GM23338 (cell line): ENCODE data around the gene PTOV1. TPM values are rescaled to one million over a fixed set of nuclear protein-coding genes. Genes with fewer than 3 reads are reported as not detected.

Source experiments
- ATAC-seq: fragments of 200-7000 bp; cut with Tn5 transposase; 3 replicates; pipeline ENCODE4 v1.9.1; 2020
- DNase-seq: peaks from one replicate; pipeline ENCODE4 v3.0.0-alpha.2; 2015; ENCODE audit warnings: low spot score
- H2AFZ ChIP-seq: fragments of 200-600 bp; sonication (generic); 2 replicates; pipeline ENCODE4 v1.8.0; 2016; ENCODE audit warnings: antibody characterized with exemption, mild to moderate bottlenecking, moderate library complexity
- H3F3A ChIP-seq: fragments of 200-600 bp; sonication (generic); replicated peaks from 2 replicates; pipeline ENCODE4 v1.8.0; 2017; ENCODE audit warnings: antibody characterized with exemption, mixed run types, low read depth
- H3K27ac ChIP-seq: fragments of 200-600 bp; sonication (generic); 2 replicates; pipeline ENCODE4 v1.6.1; 2016; ENCODE audit warnings: low read depth
- H3K27me3 ChIP-seq: fragments of 200-600 bp; sonication (generic); 2 replicates; pipeline ENCODE4 v1.8.0; 2016; ENCODE audit warnings: mild to moderate bottlenecking, mixed run types, moderate library complexity; ENCODE audit not compliant: insufficient read depth
- H3K36me3 ChIP-seq: fragments of 200-600 bp; sonication (generic); 2 replicates; pipeline ENCODE4 v1.8.0; 2016; ENCODE audit warnings: mild to moderate bottlenecking; ENCODE audit not compliant: insufficient read depth
- H3K4me1 ChIP-seq: fragments of 200-600 bp; sonication (generic); 2 replicates; pipeline ENCODE4 v1.8.0; 2016; ENCODE audit warnings: mild to moderate bottlenecking, moderate library complexity; ENCODE audit not compliant: insufficient read depth
- H3K4me2 ChIP-seq: fragments of 200-600 bp; sonication (generic); 2 replicates; pipeline ENCODE4 v1.7.1; 2017; ENCODE audit warnings: mixed run types
- H3K4me3 ChIP-seq: fragments of 200-600 bp; sonication (generic); 2 replicates; pipeline ENCODE4 v1.6.1; 2016; ENCODE audit warnings: mixed run types
- H3K79me2 ChIP-seq: fragments of 200-600 bp; sonication (generic); replicated peaks from 2 replicates; pipeline ENCODE4 v1.8.0; 2017; ENCODE audit warnings: mild to moderate bottlenecking; ENCODE audit not compliant: insufficient read depth
- H3K9me2 ChIP-seq: fragments of 200-600 bp; sonication (generic); 2 replicates; pipeline ENCODE4 v1.8.0; 2017; ENCODE audit not compliant: insufficient read depth
- H4K20me1 ChIP-seq: fragments of 200-600 bp; sonication (generic); replicated peaks from 2 replicates; pipeline ENCODE4 v1.8.0; 2017; ENCODE audit warnings: mild to moderate bottlenecking; ENCODE audit not compliant: insufficient read depth
- H3K27ac Mint-ChIP-seq: 2 replicates; pipeline ENCODE4 v1.8.0; 2020; ENCODE audit warnings: inconsistent platforms, mild to moderate bottlenecking, moderate library complexity, mixed read lengths
- H3K27me3 Mint-ChIP-seq: 3 replicates; pipeline ENCODE4 v1.8.0; 2022; ENCODE audit warnings: low read depth, mild to moderate bottlenecking, moderate library complexity, mixed read lengths, inconsistent platforms; ENCODE audit not compliant: insufficient read depth, poor library complexity
- H3K36me3 Mint-ChIP-seq: 3 replicates; pipeline ENCODE4 v1.8.0; 2021; ENCODE audit warnings: low read depth, mild to moderate bottlenecking, inconsistent platforms, moderate library complexity, mixed read lengths
- H3K4me1 Mint-ChIP-seq: 3 replicates; pipeline ENCODE4 v1.8.0; 2020; ENCODE audit warnings: mild to moderate bottlenecking, inconsistent platforms, mixed read lengths
- H3K4me3 Mint-ChIP-seq: 3 replicates; pipeline ENCODE4 v1.8.0; 2021; ENCODE audit warnings: moderate library complexity, mild to moderate bottlenecking, inconsistent platforms, mixed read lengths
- H3K9me3 Mint-ChIP-seq: 3 replicates; pipeline ENCODE4 v1.8.0; 2020; ENCODE audit warnings: moderate library complexity, mild to moderate bottlenecking, inconsistent platforms, mixed read lengths
- CTCF ChIP-seq, 2 experiments: fragments of 200-600 bp in 1 of 2; sonication (generic) in 1 of 2; conservative IDR thresholded peaks; 2 replicates each; pipeline versions ENCODE4 v1.5.1 to v1.6.1; 2016 to 2017; ENCODE audit warnings: antibody characterized with exemption in 2 of 2, low read depth in 2 of 2, mild to moderate bottlenecking in 2 of 2, moderate library complexity in 1 of 2
- ETS1 ChIP-seq: IDR thresholded peaks from 2 replicates; pipeline ENCODE4 v1.6.1; 2016; ENCODE audit warnings: antibody characterized with exemption
- EZH2 ChIP-seq: fragments of 200-600 bp; sonication (generic); IDR thresholded peaks from one replicate; pipeline ENCODE4 v1.8.0; 2017; ENCODE audit warnings: antibody characterized with exemption, mild to moderate bottlenecking, low read depth; ENCODE audit not compliant: unreplicated experiment
- EZH2phosphoT487 ChIP-seq: fragments of 200-600 bp; sonication (generic); IDR thresholded peaks from one replicate; pipeline ENCODE4 v1.8.1; 2018; ENCODE audit warnings: antibody characterized with exemption; ENCODE audit not compliant: unreplicated experiment
- JUNB ChIP-seq: IDR thresholded peaks from one replicate; pipeline ENCODE4 v1.6.1; 2016; ENCODE audit warnings: antibody characterized with exemption; ENCODE audit not compliant: unreplicated experiment
- NANOG ChIP-seq: IDR thresholded peaks from 2 replicates; pipeline ENCODE4 v1.6.1; 2016; ENCODE audit warnings: antibody characterized with exemption, borderline replicate concordance
- POLR2AphosphoS5 ChIP-seq: IDR thresholded peaks from 2 replicates; pipeline ENCODE4 v1.6.1; 2016; ENCODE audit warnings: antibody characterized with exemption, low read depth
- REST ChIP-seq: IDR thresholded peaks from one replicate; pipeline ENCODE4 v1.6.1; 2018; ENCODE audit warnings: antibody characterized with exemption; ENCODE audit not compliant: unreplicated experiment
- STAT1 ChIP-seq: IDR thresholded peaks from one replicate; pipeline ENCODE4 v1.6.1; 2016; ENCODE audit warnings: antibody characterized with exemption; ENCODE audit not compliant: unreplicated experiment
- ZNF331 ChIP-seq: fragments of 250-450 bp; sonication (Bioruptor Pico); IDR thresholded peaks from 2 replicates; pipeline ENCODE4 v1.5.0; 2020; ENCODE audit warnings: low read depth, mild to moderate bottlenecking, moderate library complexity
- polyA plus RNA-seq: library from polyadenylated mRNA; unstranded; fragments of >200 nt; fragmentation: Nextera tagmentation; extraction: Ambion mirVana; gene quantifications from 2 replicates; pipeline ENCODE4 v1.2.1, GENCODE V29; 2016
- total RNA-seq: library from RNA; depleted of rRNA; stranded (reverse); fragments of >200 nt; shearing (Covaris generic); gene quantifications from 2 replicates; pipeline ENCODE4 v1.2.3, GENCODE V29; 2014

The PTOV1 gene
- total and polyA plus RNA-seq, 2 experiments from 2014 or later: 188 to 209 TPM

GRCh38 chr19:49855676-49856573, 5.0 kb downstream of the PTOV1 start:
- no peak for ATAC-seq
- DNase-seq: no peak
- TF ChIP-seq POLR2AphosphoS5 (no peak; the same call in 1 of the 2 replicates), EZH2phosphoT487 (no peak), EZH2 (no peak), NANOG (no peak)
- H3K27ac Mint-ChIP-seq: no peak overlapping the region
- H3K4me1 ChIP-seq: peaks cover 16% of the 10 kb centered on the region
- H3K9me2 ChIP-seq: no peaks in the 10 kb centered on the region
- H3K4me3 Mint-ChIP-seq: no peak overlapping the region; the same call in 2 of the 3 replicates
- H3K27me3 ChIP-seq: no peaks in the 10 kb centered on the region
- H3F3A ChIP-seq: peaks cover 61% of the 10 kb centered on the region
- no peak overlapping the region for H3K4me2 ChIP-seq
- H3K36me3 Mint-ChIP-seq: peaks cover 69% of the 10 kb centered on the region
- H3K27ac ChIP-seq: no peak overlapping the region
- H3K79me2 ChIP-seq: peaks cover 24% of the 10 kb centered on the region
- peaks cover 19% of the 10 kb centered on the region for H3K4me1 Mint-ChIP-seq
- peaks cover 4% of the 10 kb centered on the region; the same call in 2 of the 3 replicates for H3K9me3 Mint-ChIP-seq
- no peak overlapping the region for H2AFZ ChIP-seq
- H4K20me1 ChIP-seq: peaks cover 23% of the 10 kb centered on the region
- no peaks in the 10 kb centered on the region; the same call in 1 of the 2 replicates for H3K36me3 ChIP-seq
- no peak overlapping the region for H3K4me3 ChIP-seq
- H3K27me3 Mint-ChIP-seq: peaks cover 51% of the 10 kb centered on the region

- H3K9me3 Mint-ChIP-seq: peaks cover 4% of the 10 kb centered on the region; the same call in 2 of the 3 replicates
- no peak overlapping the region for H3K4me3 Mint-ChIP-seq
- peaks cover 72% of the 10 kb centered on the region for H3K36me3 Mint-ChIP-seq
- H3K27me3 Mint-ChIP-seq: peaks cover 55% of the 10 kb centered on the region
- peaks cover 24% of the 10 kb centered on the region for H3K79me2 ChIP-seq
- no peak overlapping the region for H3K27ac Mint-ChIP-seq
- peaks cover 23% of the 10 kb centered on the region for H4K20me1 ChIP-seq
- no peaks in the 10 kb centered on the region; the same call in 1 of the 2 replicates for H3K36me3 ChIP-seq
- H3K27me3 ChIP-seq: no peaks in the 10 kb centered on the region
- H3K4me1 Mint-ChIP-seq: peaks cover 23% of the 10 kb centered on the region
- no peaks in the 10 kb centered on the region for H3K9me2 ChIP-seq
- no peak overlapping the region for H2AFZ ChIP-seq
- H3K27ac ChIP-seq: no peak overlapping the region
- no peak for ATAC-seq
- peaks cover 16% of the 10 kb centered on the region for H3K4me1 ChIP-seq
- H3K4me2 ChIP-seq: no peak overlapping the region
- DNase-seq: no peak
- H3K4me3 ChIP-seq: no peak overlapping the region
- H3F3A ChIP-seq: peaks cover 65% of the 10 kb centered on the region
- TF ChIP-seq POLR2AphosphoS5 (no peak; the same call in 1 of the 2 replicates), REST (no peak), NANOG (no peak), JUNB (no peak), ETS1 (no peak), ZNF331 (no peak), STAT1 (no peak), EZH2 (no peak), CTCF (conservative IDR thresholded peaks at IDR 0.05; ENCODE audit: low read depth in 2 of 2) (no peak)
These were observed 5.6 kb downstream of the PTOV1 start for GRCh38 chr19:49856574-49857021.
